Glutamatergic neuron (in vitro differentiated cells): ENCODE measurements around the gene THSD4. TPM values are rescaled to one million over a fixed set of nuclear protein-coding genes. Genes with fewer than 3 reads are reported as not detected.
A peak's percentile ranks its signal among the peaks of the same experiment; 100 is the strongest.

Experiments used
- DNase-seq: peaks from one replicate; pipeline ENCODE4 v3.0.0; 2022
- H3K27ac Mint-ChIP-seq: one replicate; pipeline ENCODE4 v1.8.0; 2020; ENCODE audit warnings: mild to moderate bottlenecking, mixed read lengths, inconsistent platforms; ENCODE audit not compliant: unreplicated experiment
- H3K27me3 Mint-ChIP-seq: one replicate; pipeline ENCODE4 v1.8.0; 2020; ENCODE audit warnings: mild to moderate bottlenecking, moderate library complexity, mixed read lengths, inconsistent platforms; ENCODE audit not compliant: unreplicated experiment
- H3K36me3 Mint-ChIP-seq: one replicate; pipeline ENCODE4 v1.8.0; 2020; ENCODE audit warnings: mild to moderate bottlenecking, mixed read lengths, inconsistent platforms; ENCODE audit not compliant: unreplicated experiment
- H3K4me1 Mint-ChIP-seq: one replicate; pipeline ENCODE4 v1.8.0; 2020; ENCODE audit warnings: mild to moderate bottlenecking, low read depth, mixed read lengths, inconsistent platforms; ENCODE audit not compliant: unreplicated experiment
- H3K4me3 Mint-ChIP-seq: one replicate; pipeline ENCODE4 v1.8.0; 2020; ENCODE audit warnings: mild to moderate bottlenecking, mixed read lengths, inconsistent platforms; ENCODE audit not compliant: unreplicated experiment
- H3K9me3 Mint-ChIP-seq: one replicate; pipeline ENCODE4 v1.8.0; 2020; ENCODE audit warnings: mild to moderate bottlenecking, moderate library complexity, mixed read lengths, inconsistent platforms; ENCODE audit not compliant: unreplicated experiment
- CTCF ChIP-seq: fragments of 200-600 bp; sonication (generic); IDR thresholded peaks from one replicate; pipeline ENCODE4 v1.5.0; 2021; ENCODE audit not compliant: partially characterized antibody, unreplicated experiment
- total RNA-seq: library from RNA; stranded (reverse); fragmentation: NEBNext Ultra II Directional; extraction: Animal tissue kit (Norgen Biotek cat#: 25700); gene quantifications from one replicate; pipeline ENCODE4 v1.2.1, GENCODE V29; 2021; ENCODE audit not compliant: unreplicated experiment

Gene THSD4
- total RNA-seq, 1 donor from 2014 or later: 12.3 TPM

DNA sequence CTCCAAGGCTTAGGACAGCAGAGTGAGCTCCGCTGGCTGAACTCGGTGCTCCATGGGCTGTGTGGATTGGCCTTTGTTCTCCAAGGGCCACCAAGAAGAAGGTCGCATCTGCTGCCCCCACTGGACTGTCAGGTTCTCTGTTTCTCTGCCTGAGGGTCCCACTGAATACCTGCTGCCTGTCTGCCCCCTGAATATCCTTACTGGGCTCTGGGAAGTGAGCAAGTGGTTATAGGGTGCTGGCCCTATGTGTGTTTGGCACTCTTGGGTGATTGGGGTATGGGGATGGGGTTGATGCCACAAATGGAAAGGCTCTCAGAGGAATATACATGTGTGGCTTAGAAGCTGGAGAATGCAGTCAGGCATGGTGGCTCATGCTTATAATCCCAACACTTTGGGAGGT, 82.3 kb downstream of the THSD4 start:
- Mint-ChIP-seq H3K27ac (no peak overlapping the region), H3K4me1 (peaks cover 25% of the 10 kb centered on the region), H3K9me3 (peaks cover 7% of the 10 kb centered on the region), H3K36me3 (peaks cover 10% of the 10 kb centered on the region), H3K4me3 (no peak overlapping the region), H3K27me3 (peaks cover 6% of the 10 kb centered on the region)
- TF ChIP-seq CTCF: no peak
- DNase-seq: no peak

- TF ChIP-seq CTCF: no peak
- Mint-ChIP-seq H3K4me3 (no peak overlapping the region), H3K27me3 (peaks cover 7% of the 10 kb centered on the region), H3K4me1 (peaks cover 30% of the 10 kb centered on the region), H3K9me3 (peaks cover 10% of the 10 kb centered on the region), H3K27ac (no peak overlapping the region), H3K36me3 (peaks cover 3% of the 10 kb centered on the region)
- DNase-seq: no peak
These were observed 83.6 kb downstream of the THSD4 start for GRCh38 chr15:71198846-71199245.

DNA sequence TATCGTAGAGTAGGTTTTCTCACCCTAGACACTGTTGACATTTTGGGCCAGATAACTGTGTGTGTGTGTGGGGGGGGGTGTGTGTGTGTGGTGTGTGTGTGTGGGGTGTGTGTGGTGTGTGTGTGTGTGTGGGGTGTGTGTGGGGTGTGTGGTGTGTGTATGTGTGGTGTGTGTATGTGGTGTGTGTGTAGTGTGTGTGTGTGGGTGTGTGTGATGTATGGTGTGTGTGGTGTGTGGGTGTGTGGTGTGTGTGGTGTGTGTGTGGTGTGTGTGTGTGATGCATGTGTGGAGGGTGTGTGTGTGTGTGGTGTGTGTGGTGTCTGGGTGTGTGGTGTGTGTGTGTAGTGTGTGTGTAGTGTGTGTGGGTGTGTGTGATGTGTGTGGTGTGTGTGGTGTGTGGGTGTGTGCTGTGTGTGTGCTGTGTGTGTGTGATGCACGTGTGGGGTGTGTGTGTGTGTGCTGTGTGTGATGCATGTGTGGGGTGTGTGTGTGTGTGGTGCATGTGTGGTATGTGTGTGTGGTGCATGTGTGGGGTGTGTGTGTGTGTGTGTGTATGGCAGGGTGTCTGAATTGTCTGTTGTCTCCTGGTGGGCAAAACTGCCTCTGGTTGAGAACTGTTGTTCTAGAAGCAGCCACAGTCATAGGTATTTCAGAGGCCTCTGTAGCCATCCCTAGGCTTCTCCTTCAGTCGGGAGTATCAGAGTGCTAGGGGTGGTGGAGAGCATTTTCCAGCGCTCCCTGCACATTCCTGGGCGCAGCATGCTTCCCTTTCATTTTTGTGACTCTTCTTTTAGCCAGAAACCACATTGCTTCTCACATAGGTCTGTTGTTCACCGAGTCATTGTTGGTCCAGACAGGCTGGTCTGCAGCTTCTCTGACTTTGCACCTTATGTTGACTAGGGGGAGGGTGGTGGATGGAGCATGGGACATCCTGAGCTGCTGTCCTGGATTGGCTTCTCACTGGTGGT, 84.4 kb downstream of the THSD4 start:
- Mint-ChIP-seq H3K36me3 (no peaks in the 10 kb centered on the region), H3K4me1 (peaks cover 34% of the 10 kb centered on the region), H3K4me3 (peak overlapping the region; percentile 10), H3K9me3 (peaks cover 10% of the 10 kb centered on the region), H3K27ac (peak overlapping the region; percentile 83), H3K27me3 (peaks cover 7% of the 10 kb centered on the region)
- TF ChIP-seq CTCF: no peak
- no peak for DNase-seq

GRCh38 chr15:71201477-71201876, 86.2 kb downstream of the THSD4 start:
- Mint-ChIP-seq H3K4me1 (peaks cover 34% of the 10 kb centered on the region), H3K4me3 (no peak overlapping the region), H3K27me3 (peaks cover 4% of the 10 kb centered on the region), H3K9me3 (peaks cover 10% of the 10 kb centered on the region), H3K36me3 (no peaks in the 10 kb centered on the region), H3K27ac (peak overlapping the region; percentile 90)
- no peak for TF ChIP-seq CTCF
- peak; percentile 71 for DNase-seq

DNA sequence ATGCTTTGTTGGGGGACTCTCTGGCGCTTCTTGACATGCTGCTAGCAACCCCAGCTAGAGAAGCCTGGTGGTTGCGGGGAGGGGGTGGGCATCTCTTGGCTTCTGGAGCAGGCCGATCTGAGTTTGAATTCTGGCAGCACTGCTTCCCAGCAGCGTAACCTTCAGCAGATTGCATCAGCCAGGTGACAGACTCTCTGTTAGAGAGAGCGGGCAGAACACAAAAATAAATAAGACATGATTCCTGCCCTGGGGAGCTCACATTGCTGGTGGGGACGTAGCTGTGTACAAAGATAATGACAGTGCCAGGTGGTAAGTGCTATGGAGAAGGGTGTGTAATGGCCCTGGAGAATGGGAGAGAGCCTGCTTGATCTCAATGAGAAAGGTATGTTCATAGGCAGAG, 87.4 kb downstream of the THSD4 start:
- Mint-ChIP-seq H3K4me1 (peaks cover 34% of the 10 kb centered on the region), H3K36me3 (no peaks in the 10 kb centered on the region), H3K27me3 (peaks cover 4% of the 10 kb centered on the region), H3K9me3 (peaks cover 10% of the 10 kb centered on the region), H3K4me3 (peak overlapping the region; percentile 33), H3K27ac (peak overlapping the region; percentile 71)
- DNase-seq: no peak
- no peak for TF ChIP-seq CTCF
